NOMO-1 treated with dmso at 0.1 percent for 144 hours (cell line): ENCODE results near the gene CKB.
"Not testable (repeated sequence)": the region's sequence is repeated elsewhere in the genome, so short reads cannot be mapped to it uniquely, and the experiment has no call there.

Experiments
- DNase-seq: peaks from one replicate; lab custom pipeline; 2025; ENCODE audit not compliant: unreplicated experiment; lab: John Stamatoyannopoulos, UW

The CKB gene

GRCh38 chr14:103528146-103528586 lies 5.5 kb upstream of the CKB start:
- no peak for DNase-seq

- no peak for DNase-seq
Observed at GRCh38 chr14:103527408-103528145, 4.9 kb upstream of the CKB start.

DNA sequence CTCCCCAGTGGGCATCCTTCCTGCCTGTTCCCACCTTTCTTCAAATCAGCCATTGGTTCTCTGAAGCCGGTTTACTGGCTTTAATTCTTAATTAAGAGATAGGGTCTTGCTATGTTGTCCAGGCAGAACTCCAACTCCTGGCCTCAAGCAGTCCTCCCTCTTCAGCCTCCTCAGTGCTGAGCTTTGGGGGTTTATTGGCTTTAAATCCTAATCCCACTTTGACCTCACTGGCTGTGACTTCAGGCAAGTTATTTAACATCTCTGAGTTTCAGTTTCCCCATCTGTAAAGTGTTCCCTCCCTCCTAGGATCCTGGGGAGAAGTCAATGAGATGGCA lies 4.3 kb upstream of the CKB start:
- DNase-seq = no peak

DNA sequence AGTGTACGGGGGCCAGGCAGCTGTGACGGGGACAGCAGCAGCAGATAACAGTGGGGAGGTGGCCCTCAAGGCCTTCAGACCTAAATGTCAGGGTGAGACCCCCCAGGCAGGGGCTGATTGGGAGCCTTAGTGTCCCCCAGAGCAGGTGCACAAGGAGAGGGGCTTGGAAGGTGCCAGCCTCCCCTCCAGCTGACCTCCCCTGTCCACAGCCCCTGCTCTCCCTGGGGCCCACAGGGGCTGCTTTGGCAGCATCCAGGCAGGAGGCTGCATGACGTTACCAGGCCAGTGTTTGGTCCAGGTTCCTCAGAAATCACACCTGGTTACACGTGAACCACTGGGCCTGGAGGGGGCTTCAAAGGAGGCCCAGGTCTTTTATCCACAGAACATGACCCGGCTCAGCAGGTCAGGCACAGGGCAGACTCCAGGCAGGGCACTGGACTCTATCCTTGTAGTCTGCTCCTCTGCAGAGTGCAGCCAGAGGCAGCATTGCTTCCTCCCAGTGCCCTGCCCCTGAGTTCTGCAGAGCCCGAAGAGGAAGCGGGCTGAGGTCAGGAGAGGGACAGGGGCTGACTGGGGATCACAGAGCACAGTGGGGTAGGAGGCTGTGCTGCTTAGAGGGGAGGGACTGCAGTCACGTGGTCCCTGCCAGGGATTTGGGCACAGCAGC lies 3.8 kb upstream of the CKB start:
- DNase-seq = no peak

- DNase-seq = not testable (repeated sequence)
Observed at GRCh38 chr14:103525430-103526246, 3.0 kb upstream of the CKB start.

- DNase-seq = no peak
Observed at GRCh38 chr14:103524002-103524935, 1.6 kb upstream of the CKB start.

DNA sequence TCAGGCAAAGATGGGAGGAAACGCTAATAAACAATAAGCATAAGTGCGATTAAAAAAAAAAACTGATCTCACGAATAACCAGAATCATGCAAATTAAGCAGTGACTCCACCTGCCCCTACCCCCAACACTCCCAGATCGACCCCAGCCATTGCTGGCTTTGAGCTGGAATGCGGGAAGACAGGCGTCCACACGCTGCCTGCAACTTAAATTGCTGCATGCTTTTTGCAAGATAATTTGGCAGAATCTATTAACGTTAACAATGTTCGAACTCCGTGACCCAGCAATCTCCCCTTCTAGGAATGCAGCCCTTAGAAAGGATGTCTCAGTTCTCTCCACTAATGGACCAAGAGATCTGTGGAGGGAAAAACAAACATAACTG lies 935 bp upstream of the CKB start:
- no peak for DNase-seq

- no peak for DNase-seq
Observed at GRCh38 chr14:103521951-103522563, 573 bp downstream of the CKB start.

GRCh38 chr14:103521438-103521950 lies 1.1 kb downstream of the CKB start:
- no peak for DNase-seq

DNA sequence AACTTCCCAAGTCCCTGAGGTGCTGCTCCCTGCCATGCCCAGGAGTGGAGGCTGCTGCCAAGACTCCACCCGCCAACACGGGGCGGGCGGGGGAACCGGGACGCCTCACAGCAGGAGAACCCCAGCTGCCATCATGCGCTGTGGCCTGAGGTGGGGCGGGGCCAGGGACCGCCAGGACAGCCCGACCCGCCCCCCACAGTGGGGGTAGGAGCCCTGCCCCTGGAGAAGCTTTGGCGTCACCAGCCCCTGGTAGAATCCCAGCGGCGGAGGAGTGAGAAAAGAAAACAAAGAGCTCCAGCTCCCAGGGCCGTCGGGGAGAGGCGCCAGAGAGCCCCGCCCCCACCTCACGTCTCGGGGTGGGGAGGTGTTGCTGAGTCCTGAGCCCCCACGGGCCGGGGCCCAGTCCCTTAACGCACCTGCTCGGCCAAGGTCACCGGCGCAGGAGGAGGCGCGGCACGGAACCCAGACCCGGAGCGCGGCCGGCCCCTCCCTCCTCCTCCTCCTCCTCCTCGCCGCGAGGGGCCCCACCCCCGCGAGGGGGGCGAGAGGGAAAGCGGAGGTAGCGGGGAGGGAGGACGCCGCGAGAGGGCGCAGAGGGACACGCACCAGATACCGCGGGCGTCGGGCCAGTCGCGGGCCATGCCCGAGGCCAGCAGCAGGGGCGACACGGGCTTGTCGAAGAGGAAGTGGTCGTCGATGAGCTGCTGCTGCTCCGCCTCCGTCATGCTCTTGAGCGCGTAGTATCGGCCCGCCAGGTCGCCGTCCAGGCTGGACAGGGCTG lies 1.8 kb downstream of the CKB start:
- DNase-seq = peak; percentile 64

DNA sequence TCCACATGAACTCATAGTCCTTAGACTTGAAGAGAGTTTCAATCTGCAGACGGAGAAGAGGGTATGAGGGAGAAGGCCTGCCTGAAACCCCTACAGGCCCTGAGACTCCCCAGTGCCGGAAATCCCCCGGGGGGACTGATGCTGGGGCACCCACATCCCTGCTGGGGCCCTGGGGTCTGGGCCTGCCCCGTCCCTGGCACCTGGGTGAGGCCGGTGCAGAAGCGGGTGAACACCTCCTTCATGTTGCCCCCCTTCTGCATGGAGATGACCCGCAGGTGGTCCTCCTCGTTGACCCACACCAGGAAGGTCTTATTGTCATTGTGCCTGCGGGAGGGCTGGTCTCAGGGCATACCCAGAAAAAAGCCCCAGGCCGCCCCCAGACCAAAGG lies 2.4 kb downstream of the CKB start:
- DNase-seq = no peak

DNA sequence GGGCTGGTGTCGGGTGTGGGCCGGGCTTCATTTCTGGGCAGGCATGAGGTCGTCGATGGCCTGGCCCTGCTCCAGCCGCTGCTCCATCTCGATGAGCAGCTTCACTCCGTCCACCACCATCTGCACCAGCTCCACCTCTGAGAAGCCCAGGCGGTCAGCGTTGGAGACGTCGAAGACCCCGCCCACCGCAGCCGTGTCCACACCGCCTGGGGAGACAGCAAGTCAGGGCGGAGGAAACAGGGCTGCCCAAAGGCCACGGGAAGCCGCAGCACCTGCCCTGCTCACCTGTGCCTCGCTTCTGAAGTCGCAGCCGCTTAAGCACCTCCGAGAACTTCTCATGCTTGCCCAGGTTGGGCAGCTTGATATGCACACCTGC lies 2.8 kb downstream of the CKB start:
- DNase-seq = no peak

GRCh38 chr14:103519043-103519836 lies 3.4 kb downstream of the CKB start:
- DNase-seq = no peak

- no peak for DNase-seq
Observed at GRCh38 chr14:103518422-103519042, 4.1 kb downstream of the CKB start.

DNA sequence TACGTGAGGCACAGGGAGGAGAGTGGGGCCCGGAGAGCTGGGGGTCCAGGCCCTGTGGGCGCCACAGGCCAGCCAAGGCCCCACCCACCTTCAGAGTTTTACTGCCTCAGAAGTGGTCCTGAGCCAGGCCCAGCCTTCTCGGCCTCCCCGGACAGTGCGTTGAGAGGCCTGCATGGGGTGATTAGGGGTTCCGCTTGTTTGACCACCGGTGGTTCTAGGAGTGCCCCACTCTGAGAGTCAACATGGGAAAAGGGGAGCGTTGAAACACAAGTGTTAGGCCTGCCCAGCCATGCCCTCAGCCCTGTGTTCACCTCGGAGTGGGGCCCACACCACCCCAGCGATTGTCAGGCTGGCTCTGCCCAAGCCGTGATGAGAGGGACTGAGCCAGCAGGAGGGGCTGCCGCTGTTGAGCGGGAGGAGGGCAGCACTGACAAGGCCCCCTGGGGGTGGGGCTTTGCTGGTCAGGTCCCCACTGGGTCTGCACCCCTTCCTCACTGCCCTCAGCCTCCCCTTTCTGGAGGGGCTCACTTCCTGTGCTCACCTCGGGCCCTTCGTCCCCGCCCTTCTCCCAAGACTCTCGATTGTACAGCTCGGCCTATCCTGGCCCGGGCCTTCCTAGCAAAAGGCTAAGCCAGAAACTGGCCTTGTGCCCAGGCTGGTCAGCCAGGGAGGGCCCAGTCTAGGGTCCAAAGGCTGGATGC lies 4.8 kb downstream of the CKB start:
- no peak for DNase-seq

DNA sequence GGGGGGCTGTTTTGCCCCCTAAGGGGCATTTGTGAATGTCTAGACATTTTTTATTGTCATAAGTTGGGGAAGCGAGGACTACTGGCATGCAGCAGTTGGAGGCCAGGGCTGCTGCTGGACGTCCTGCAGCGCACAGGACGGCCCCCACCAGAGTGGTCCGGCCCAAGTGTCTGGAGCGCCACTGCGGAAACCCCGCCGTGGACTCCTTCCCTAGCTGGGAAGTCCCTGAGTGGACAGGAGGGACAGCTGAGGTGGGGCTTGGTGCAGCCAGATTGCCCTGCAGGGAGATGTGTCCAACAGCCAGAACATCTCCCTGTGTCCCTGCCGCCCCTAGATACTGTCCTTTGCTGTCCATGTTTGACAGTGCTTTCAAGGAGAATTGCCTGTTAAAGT lies 5.5 kb downstream of the CKB start:
- DNase-seq = no peak

GRCh38 chr14:103516426-103517173 lies 6.0 kb downstream of the CKB start:
- no peak for DNase-seq
